HepG2 (cell line): Measurements from ENCODE around the gene AATF. TPM values are rescaled to one million over a fixed set of nuclear protein-coding genes. Genes with fewer than 3 reads are reported as not detected.

Source experiments
- ATAC-seq: fragments of 200-7000 bp; cut with Tn5 transposase; 3 replicates; pipeline ENCODE4 v1.9.1; 2020; ENCODE audit warnings: mild to moderate bottlenecking, moderate library complexity
- BruUV-seq: library from RNA; stranded (reverse); fragments of 400-500 nt; replicated peaks from 2 replicates; lab custom pipeline; 2021; lab: Mats Ljungman, UMichigan
- CTCF ChIA-PET: fragments of 300-600 bp; formaldehyde crosslinking; extraction: SDS; loops from one replicate; lab custom pipeline; 2021; ENCODE audit warnings: low total read pairs, inconsistent platforms, low intra/inter-chr PET ratio; lab: Yijun Ruan, JAX
- POLR2A ChIA-PET: fragments of 350-600 bp; sonication (Branson Sonifier 250); formaldehyde crosslinking; loops from one replicate; lab custom pipeline; 2020; ENCODE audit warnings: antibody characterized with exemption, inconsistent platforms; lab: Yijun Ruan, JAX
- DNase-seq: peaks from one replicate; pipeline ENCODE4 v3.0.0-alpha.2; 2015; ENCODE audit warnings: low spot score
- FAIRE-seq: peaks from 3 replicates; lab custom pipeline; 2011; peaks lifted over from hg19 to GRCh38; lab: Jason Lieb, UNC
- H2AFZ ChIP-seq: one replicate; pipeline ENCODE4 v1.6.1; 2011; ENCODE audit warnings: low read length, inconsistent platforms
- H3K27ac ChIP-seq: fragments of 300-600 bp; 3 replicates; pipeline ENCODE4 v1.8.0; 2011; ENCODE audit warnings: mixed run types, mild to moderate bottlenecking, mixed read lengths, low read length, inconsistent platforms; ENCODE audit not compliant: insufficient read depth; ENCODE audit errors: extremely low read length
- H3K27me3 ChIP-seq, 2 experiments: fragments of 200-600 bp in 1 of 2; 2 replicates in 1 of 2; 3 replicates in 1 of 2; pipeline versions ENCODE4 v1.6.0 to v1.8.0; 2011; ENCODE audit warnings: low read length in 2 of 2, mild to moderate bottlenecking in 2 of 2, moderate library complexity in 2 of 2, inconsistent platforms in 1 of 2; ENCODE audit not compliant: insufficient read depth in 2 of 2, control insufficient read depth in 1 of 2
- H3K36me3 ChIP-seq, 2 experiments: fragments of 200-600 bp in 1 of 2; replicated peaks in 1 of 2; 2 replicates in 1 of 2; 3 replicates in 1 of 2; pipeline versions ENCODE4 v1.5.1 to v1.8.0; 2011; ENCODE audit warnings: low read length in 2 of 2, inconsistent platforms in 1 of 2; ENCODE audit not compliant: insufficient read depth in 2 of 2, control insufficient read depth in 1 of 2
- H3K4me1 ChIP-seq: 2 replicates; pipeline ENCODE4 v1.5.1; 2012; ENCODE audit warnings: low read length, inconsistent platforms; ENCODE audit not compliant: insufficient read depth
- H3K4me2 ChIP-seq: 2 replicates; pipeline ENCODE4 v1.6.0; 2011; ENCODE audit warnings: low read depth, low read length, inconsistent platforms
- H3K4me3 ChIP-seq, 3 experiments: fragments of 200-600 bp in 1 of 3; sonication (generic), shearing (Covaris generic) in 1 of 3; replicated peaks in 1 of 3; 2 replicates each; pipeline ENCODE4 v1.5.1; 2011 to 2016; ENCODE audit warnings: low read length in 3 of 3, inconsistent platforms in 2 of 3, low read depth in 2 of 3, mild to moderate bottlenecking in 2 of 3, control low read depth in 1 of 3, mixed read lengths in 1 of 3; ENCODE audit not compliant: insufficient read depth in 1 of 3
- H3K79me2 ChIP-seq: one replicate; pipeline ENCODE4 v1.6.1; 2011; ENCODE audit warnings: low read length, inconsistent platforms; ENCODE audit not compliant: insufficient read depth
- H3K9ac ChIP-seq: 2 replicates; pipeline ENCODE4 v1.6.0; 2011; ENCODE audit warnings: mild to moderate bottlenecking, low read depth, low read length, inconsistent platforms; ENCODE audit not compliant: insufficient read depth
- H3K9me3 ChIP-seq: 2 replicates; pipeline ENCODE4 v1.5.1; 2012; ENCODE audit warnings: mild to moderate bottlenecking, low read length
- H4K20me1 ChIP-seq: 2 replicates; pipeline ENCODE4 v1.6.0; 2011; ENCODE audit warnings: inconsistent platforms, mild to moderate bottlenecking, low read length, moderate library complexity; ENCODE audit not compliant: insufficient read depth
- FOSL1 ChIP-seq: sonication (generic); formaldehyde crosslinking; IDR thresholded peaks from 2 replicates; pipeline ENCODE4 v1.9.0; 2021; ENCODE audit warnings: missing genetic modification reagents, borderline replicate concordance
- HINFP ChIP-seq: sonication (generic); formaldehyde crosslinking; IDR thresholded peaks from 2 replicates; pipeline ENCODE4 v1.4.0; 2020; ENCODE audit warnings: low read depth, mild to moderate bottlenecking, missing genetic modification reagents
- HIVEP1 ChIP-seq: sonication (generic); formaldehyde crosslinking; IDR thresholded peaks from 2 replicates; pipeline ENCODE4 v1.4.0; 2020; ENCODE audit warnings: mild to moderate bottlenecking, missing genetic modification reagents
- KDM4B ChIP-seq: sonication (generic); formaldehyde crosslinking; IDR thresholded peaks from 2 replicates; pipeline ENCODE4 v1.4.0; 2020; ENCODE audit warnings: missing genetic modification reagents
- KLF13 ChIP-seq: sonication (generic); formaldehyde crosslinking; IDR thresholded peaks from 2 replicates; pipeline ENCODE4 v1.4.0; 2020; ENCODE audit warnings: mild to moderate bottlenecking, missing genetic modification reagents
- NCOA1 ChIP-seq: sonication (generic); formaldehyde crosslinking; IDR thresholded peaks from 2 replicates; pipeline ENCODE4 v1.9.0; 2021; ENCODE audit warnings: missing genetic modification reagents
- NCOR1 ChIP-seq: fragments of 200-600 bp; sonication (generic); IDR thresholded peaks from 2 replicates; pipeline ENCODE4 v1.7.0; 2017; ENCODE audit warnings: antibody characterized with exemption, low read length, borderline replicate concordance
- NRL ChIP-seq: sonication (generic); formaldehyde crosslinking; IDR thresholded peaks from 2 replicates; pipeline ENCODE4 v1.5.0; 2020; ENCODE audit warnings: missing genetic modification reagents, mild to moderate bottlenecking, moderate library complexity, borderline replicate concordance
- PRPF4 ChIP-seq: fragments of 200-400 bp; formaldehyde crosslinking; IDR thresholded peaks from 2 replicates; pipeline ENCODE4 v1.6.1; 2016; ENCODE audit warnings: low read length, low read depth; ENCODE audit not compliant: poor library complexity, severe bottlenecking
- RFX1 ChIP-seq: fragments of 450-650 bp; IDR thresholded peaks from 2 replicates; pipeline ENCODE4 v1.6.1; 2017
- SOX5 ChIP-seq: IDR thresholded peaks from 2 replicates; pipeline ENCODE4 v1.6.1; 2016; ENCODE audit warnings: borderline replicate concordance
- TAF15 ChIP-seq: fragments of 200-400 bp; formaldehyde crosslinking; IDR thresholded peaks from one replicate; pipeline ENCODE4 v1.6.1; 2018; ENCODE audit warnings: mild to moderate bottlenecking, low read depth, low read length; ENCODE audit not compliant: poor library complexity, severe bottlenecking
- ZNF207 ChIP-seq: fragments of 450-650 bp; IDR thresholded peaks from 2 replicates; pipeline ENCODE4 v1.6.1; 2016; ENCODE audit warnings: antibody characterized with exemption, borderline replicate concordance
- ZNF264 ChIP-seq: sonication (generic); formaldehyde crosslinking; IDR thresholded peaks from 2 replicates; pipeline ENCODE4 v1.4.0; 2020; ENCODE audit warnings: missing genetic modification reagents
- ZNF513 ChIP-seq: sonication (generic); formaldehyde crosslinking; conservative IDR thresholded peaks from 2 replicates; pipeline ENCODE4 v1.5.0; 2020; ENCODE audit warnings: missing genetic modification reagents
- ZNF564 ChIP-seq: sonication (generic); formaldehyde crosslinking; IDR thresholded peaks from 2 replicates; pipeline ENCODE4 v1.8.1; 2023; ENCODE audit warnings: mild to moderate bottlenecking, missing genetic modification reagents
- ZNF7 ChIP-seq: IDR thresholded peaks from 2 replicates; pipeline ENCODE4 v1.6.1; 2016; ENCODE audit warnings: missing biosample characterization, missing genetic modification reagents
- ZNF761 ChIP-seq: sonication (generic); formaldehyde crosslinking; conservative IDR thresholded peaks from 2 replicates; pipeline ENCODE4 v1.4.0; 2020; ENCODE audit warnings: mild to moderate bottlenecking, missing genetic modification reagents
- ZSCAN31 ChIP-seq: sonication (generic); formaldehyde crosslinking; IDR thresholded peaks from 2 replicates; pipeline ENCODE4 v1.5.0; 2020; ENCODE audit warnings: low read depth, mild to moderate bottlenecking, missing genetic modification reagents
- WGBS: methylation state at CpG from one replicate; pipeline ENCODE4 v1.1.6; 2017; ENCODE audit warnings: low lambda C conversion rate; 5-methylcytosine and 5-hydroxymethylcytosine counted together
- in situ Hi-C: cut with HindIII; loops from 2 replicates; pipeline ENCODE4 v1.10.0; 2017; ENCODE audit warnings: low pct_unique_long_range_greater_than_20kb; ENCODE audit not compliant: extremely low pct_ligation_motif_present
- intact Hi-C: fragments of 100-400 bp; cut with micrococcal nuclease; formaldehyde crosslinking; loops from one replicate; pipeline ENCODE4 v1.10.0; 2022; ENCODE audit not compliant: unreplicated experiment
- polyA plus RNA-seq, 8 experiments: library from polyadenylated mRNA; depleted of rRNA in 3 of 8; stranded (reverse) in 7 of 8; unstranded in 1 of 8; fragments of >200 nt; fragmentation: Illumina TruSeq in 4 of 8; extraction: Trizol in 4 of 8; gene quantifications; 2 replicates each; pipeline versions ENCODE4 v1.2.1 to v1.2.3, GENCODE V29; 2011 to 2016; ENCODE audit warnings: low read depth in 4 of 8, missing spikeins in 1 of 8, mixed read lengths in 1 of 8; ENCODE audit not compliant: insufficient read depth in 1 of 8
- total RNA-seq, 5 experiments: library from RNA; depleted of rRNA; stranded (reverse); fragments of >200 nt; fragmentation: Illumina TruSeq; extraction: Trizol; gene quantifications; 2 replicates each; pipeline ENCODE4 v1.2.3, GENCODE V29; 2016; ENCODE audit warnings: low read depth in 1 of 5

AATF gene
- total and polyA plus RNA-seq, 2 of the 13 experiments (the other 11 are each of a cell fraction or from before 2014, with no cell fraction given), result 9.1 to 53.3 TPM

- intact Hi-C loops, result no loop called here
- Histone ChIP-seq H4K20me1 (no peaks in the 10 kb centered on the region), H3K9ac (no peak overlapping the region), H3K36me3 (peaks cover 22 to 61% of the 10 kb centered on the region in 2 experiments), H3K27ac (no peak overlapping the region), H3K4me1 (no peaks in the 10 kb centered on the region), H3K4me2 (no peak overlapping the region), H3K4me3 (no peak overlapping the region), H3K79me2 (no peaks in the 10 kb centered on the region), H2AFZ (no peak overlapping the region), H3K9me3 (no peaks in the 10 kb centered on the region), H3K27me3 (no peaks in the 10 kb centered on the region)
- DNase-seq (no peak), ATAC-seq (no peak), FAIRE-seq (no peak)
- TF ChIP-seq NCOA1 (CRISPR knock-in tag) (no peak), KLF13 (CRISPR knock-in tag) (no peak), TAF15 (no peak), SOX5 (CRISPR knock-in tag) (no peak), NRL (CRISPR knock-in tag) (no peak), RFX1 (no peak), NCOR1 (no peak), PRPF4 (no peak), KDM4B (CRISPR knock-in tag) (no peak), ZNF7 (CRISPR knock-in tag) (no peak), ZNF564 (CRISPR knock-in tag) (no peak), ZNF513 (CRISPR knock-in tag) (no peak), ZNF207 (no peak), HINFP (CRISPR knock-in tag) (no peak), HIVEP1 (CRISPR knock-in tag) (no peak), ZSCAN31 (CRISPR knock-in tag) (no peak), ZNF264 (CRISPR knock-in tag) (no peak), ZNF761 (CRISPR knock-in tag) (no peak), FOSL1 (CRISPR knock-in tag) (no peak)
- 94% methylated on average over 4 of the region's 4 CpGs for WGBS
- BruUV-seq, result no TSS peak
- POLR2A ChIA-PET, result no interaction called here
- CTCF ChIA-PET, result no interaction called here
- in situ Hi-C loops, result no loop called here
These were observed 154.5 kb downstream of the AATF start for GRCh38 chr17:37103231-37103630.
